ENCODE measurements around the gene RSAD2.

The RSAD2 gene

DNA sequence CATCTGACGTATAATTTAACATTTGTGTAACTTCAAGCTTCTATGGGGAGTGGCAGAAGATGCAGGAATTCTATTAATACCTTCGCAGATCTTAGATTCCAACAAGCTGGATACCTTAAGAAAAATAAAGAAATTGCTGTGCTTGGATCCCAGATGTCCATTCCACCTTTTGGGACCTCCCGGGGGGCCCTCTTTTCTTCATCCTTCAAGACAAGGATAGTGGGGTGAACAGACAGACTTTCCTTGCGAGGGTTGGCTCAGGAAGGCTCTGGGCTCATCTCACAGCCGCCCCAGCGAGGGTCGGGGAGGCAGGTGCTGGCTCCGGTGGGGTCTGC, 39.1 kb downstream of the RSAD2 start:
- TF ChIP-seq CTCF (IDR thresholded peaks at IDR 0.05; ENCODE audit: borderline replicate concordance, control extremely low read depth, extremely low read depth, insufficient read depth, missing control alignments), result no peak
- in situ Hi-C loops (cut with MboI; ENCODE audit: low sequenced_read_pairs, unreplicated experiment), result no loop called here

GRCh38 chr2:6917071-6917760, 39.6 kb downstream of the RSAD2 start, which contains the start of gene RNF144A:
Gene RNF144A, plus strand, starts transcription at chr2:6917412. Its CDS starts 79,515 bp downstream, at chr2:6996927.
- peak; percentile 93 for DNase-seq (ENCODE audit: low spot score)
- TF ChIP-seq CTCF (IDR thresholded peaks at IDR 0.05; ENCODE audit: borderline replicate concordance, control extremely low read depth, extremely low read depth, insufficient read depth, missing control alignments), result peak; percentile 77
- in situ Hi-C loops (cut with MboI; ENCODE audit: low sequenced_read_pairs, unreplicated experiment), result no loop called here

More for the DNA sequence above, 39.1 kb downstream of the RSAD2 start:
- DNase-seq (ENCODE audit: low spot score), result no peak

DNA sequence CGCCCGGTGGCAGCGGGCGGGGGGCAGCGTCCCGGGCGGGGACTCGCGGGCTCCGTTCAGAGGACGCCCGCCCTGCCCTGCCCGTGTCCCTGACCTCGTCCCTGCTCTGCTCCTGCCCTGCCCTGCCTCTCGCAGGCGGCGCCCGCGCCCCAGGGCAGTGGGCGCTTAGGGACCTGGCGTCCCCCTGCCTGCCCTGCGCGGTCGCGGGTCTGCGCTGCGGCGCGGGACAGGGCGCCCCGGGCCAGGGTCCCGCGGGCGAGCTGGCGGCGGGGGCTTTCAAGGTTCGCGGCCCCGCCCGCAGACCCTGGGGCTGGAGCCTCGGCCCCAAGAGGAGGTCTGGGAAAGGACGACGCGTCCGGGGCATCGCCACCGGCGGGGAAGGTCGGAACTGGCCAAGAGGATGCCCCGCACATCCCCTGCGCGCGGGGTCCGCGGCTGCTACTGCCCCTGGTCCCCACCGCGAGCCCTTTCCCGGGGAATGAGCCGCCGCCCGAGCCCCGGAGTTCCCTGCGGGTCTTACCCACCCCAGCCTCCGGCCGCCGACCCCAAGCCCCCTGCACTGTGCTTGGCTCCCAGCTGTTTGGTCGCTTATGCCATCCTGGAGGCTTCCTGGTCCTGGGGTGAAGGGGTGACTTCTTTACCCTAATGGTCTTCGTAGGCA, 40.3 kb downstream of the RSAD2 start:
- no peak for TF ChIP-seq CTCF (IDR thresholded peaks at IDR 0.05; ENCODE audit: borderline replicate concordance, control extremely low read depth, extremely low read depth, insufficient read depth, missing control alignments)
- in situ Hi-C loops (cut with MboI; ENCODE audit: low sequenced_read_pairs, unreplicated experiment), result no loop called here
- no peak for DNase-seq (ENCODE audit: low spot score)

- no peak for DNase-seq (ENCODE audit: low spot score)
- in situ Hi-C loops (cut with MboI; ENCODE audit: low sequenced_read_pairs, unreplicated experiment), result no loop called here
- no peak for TF ChIP-seq CTCF (IDR thresholded peaks at IDR 0.05; ENCODE audit: borderline replicate concordance, control extremely low read depth, extremely low read depth, insufficient read depth, missing control alignments)
Measured at GRCh38 chr2:6919901-6920742, 42.5 kb downstream of the RSAD2 start.

GRCh38 chr2:6920743-6921064, 43.1 kb downstream of the RSAD2 start:
- no peak for TF ChIP-seq CTCF (IDR thresholded peaks at IDR 0.05; ENCODE audit: borderline replicate concordance, control extremely low read depth, extremely low read depth, insufficient read depth, missing control alignments)
- in situ Hi-C loops (cut with MboI; ENCODE audit: low sequenced_read_pairs, unreplicated experiment), result no loop called here
- no peak for DNase-seq (ENCODE audit: low spot score)

GRCh38 chr2:6921321-6921922, 43.8 kb downstream of the RSAD2 start:
- no peak for TF ChIP-seq CTCF (IDR thresholded peaks at IDR 0.05; ENCODE audit: borderline replicate concordance, control extremely low read depth, extremely low read depth, insufficient read depth, missing control alignments)
- in situ Hi-C loops (cut with MboI; ENCODE audit: low sequenced_read_pairs, unreplicated experiment), result no loop called here

More at GRCh38 chr2:6921321-6921922, 43.8 kb downstream of the RSAD2 start:
- no peak for DNase-seq (ENCODE audit: low spot score)
